HepG2 (cell line): Measurements from ENCODE around the gene SPDL1. TPM values are rescaled to one million over a fixed set of nuclear protein-coding genes. Genes with fewer than 3 reads are reported as not detected.

ENCODE experiments used
- ATAC-seq: fragments of 200-7000 bp; cut with Tn5 transposase; 3 replicates; pipeline ENCODE4 v1.9.1; 2020; ENCODE audit warnings: mild to moderate bottlenecking, moderate library complexity
- BruUV-seq: library from RNA; stranded (reverse); fragments of 400-500 nt; replicated peaks from 2 replicates; lab custom pipeline; 2021; lab: Mats Ljungman, UMichigan
- CTCF ChIA-PET: fragments of 300-600 bp; formaldehyde crosslinking; extraction: SDS; loops from one replicate; lab custom pipeline; 2021; ENCODE audit warnings: low total read pairs, inconsistent platforms, low intra/inter-chr PET ratio; lab: Yijun Ruan, JAX
- POLR2A ChIA-PET: fragments of 350-600 bp; sonication (Branson Sonifier 250); formaldehyde crosslinking; loops from one replicate; lab custom pipeline; 2020; ENCODE audit warnings: antibody characterized with exemption, inconsistent platforms; lab: Yijun Ruan, JAX
- DNase-seq: peaks from one replicate; pipeline ENCODE4 v3.0.0-alpha.2; 2015; ENCODE audit warnings: low spot score
- FAIRE-seq: peaks from 3 replicates; lab custom pipeline; 2011; peaks lifted over from hg19 to GRCh38; lab: Jason Lieb, UNC
- H2AFZ ChIP-seq: one replicate; pipeline ENCODE4 v1.6.1; 2011; ENCODE audit warnings: low read length, inconsistent platforms
- H3K27ac ChIP-seq: fragments of 300-600 bp; 3 replicates; pipeline ENCODE4 v1.8.0; 2011; ENCODE audit warnings: mixed run types, mild to moderate bottlenecking, mixed read lengths, low read length, inconsistent platforms; ENCODE audit not compliant: insufficient read depth; ENCODE audit errors: extremely low read length
- H3K27me3 ChIP-seq, 2 experiments: fragments of 200-600 bp in 1 of 2; 2 replicates in 1 of 2; 3 replicates in 1 of 2; pipeline versions ENCODE4 v1.6.0 to v1.8.0; 2011; ENCODE audit warnings: low read length in 2 of 2, mild to moderate bottlenecking in 2 of 2, moderate library complexity in 2 of 2, inconsistent platforms in 1 of 2; ENCODE audit not compliant: insufficient read depth in 2 of 2, control insufficient read depth in 1 of 2
- H3K36me3 ChIP-seq, 2 experiments: fragments of 200-600 bp in 1 of 2; replicated peaks in 1 of 2; 2 replicates in 1 of 2; 3 replicates in 1 of 2; pipeline versions ENCODE4 v1.5.1 to v1.8.0; 2011; ENCODE audit warnings: low read length in 2 of 2, inconsistent platforms in 1 of 2; ENCODE audit not compliant: insufficient read depth in 2 of 2, control insufficient read depth in 1 of 2
- H3K4me1 ChIP-seq: 2 replicates; pipeline ENCODE4 v1.5.1; 2012; ENCODE audit warnings: low read length, inconsistent platforms; ENCODE audit not compliant: insufficient read depth
- H3K4me2 ChIP-seq: 2 replicates; pipeline ENCODE4 v1.6.0; 2011; ENCODE audit warnings: low read depth, low read length, inconsistent platforms
- H3K4me3 ChIP-seq, 3 experiments: fragments of 200-600 bp in 1 of 3; sonication (generic), shearing (Covaris generic) in 1 of 3; replicated peaks in 1 of 3; 2 replicates each; pipeline ENCODE4 v1.5.1; 2011 to 2016; ENCODE audit warnings: low read length in 3 of 3, inconsistent platforms in 2 of 3, low read depth in 2 of 3, mild to moderate bottlenecking in 2 of 3, control low read depth in 1 of 3, mixed read lengths in 1 of 3; ENCODE audit not compliant: insufficient read depth in 1 of 3
- H3K79me2 ChIP-seq: one replicate; pipeline ENCODE4 v1.6.1; 2011; ENCODE audit warnings: low read length, inconsistent platforms; ENCODE audit not compliant: insufficient read depth
- H3K9ac ChIP-seq: 2 replicates; pipeline ENCODE4 v1.6.0; 2011; ENCODE audit warnings: mild to moderate bottlenecking, low read depth, low read length, inconsistent platforms; ENCODE audit not compliant: insufficient read depth
- H3K9me3 ChIP-seq: 2 replicates; pipeline ENCODE4 v1.5.1; 2012; ENCODE audit warnings: mild to moderate bottlenecking, low read length
- H4K20me1 ChIP-seq: 2 replicates; pipeline ENCODE4 v1.6.0; 2011; ENCODE audit warnings: inconsistent platforms, mild to moderate bottlenecking, low read length, moderate library complexity; ENCODE audit not compliant: insufficient read depth
- ELF1 ChIP-seq: sonication (generic); formaldehyde crosslinking; IDR thresholded peaks from 2 replicates; pipeline ENCODE4 v1.4.0; 2020; ENCODE audit warnings: missing genetic modification reagents
- NFYC ChIP-seq: IDR thresholded peaks from 2 replicates; pipeline ENCODE4 v1.6.1; 2016; ENCODE audit warnings: missing genetic modification reagents, missing compliant biosample characterization
- TBL1XR1 ChIP-seq: fragments of 150-350 bp; IDR thresholded peaks from 2 replicates; pipeline ENCODE4 v1.6.1; 2014; ENCODE audit warnings: borderline replicate concordance, low read length; ENCODE audit not compliant: partially characterized antibody
- YEATS4 ChIP-seq: sonication (generic); formaldehyde crosslinking; IDR thresholded peaks from 2 replicates; pipeline ENCODE4 v1.4.0; 2020; ENCODE audit warnings: missing genetic modification reagents, borderline replicate concordance
- WGBS: methylation state at CpG from one replicate; pipeline ENCODE4 v1.1.6; 2017; ENCODE audit warnings: low lambda C conversion rate; 5-methylcytosine and 5-hydroxymethylcytosine counted together
- in situ Hi-C: cut with HindIII; loops from 2 replicates; pipeline ENCODE4 v1.10.0; 2017; ENCODE audit warnings: low pct_unique_long_range_greater_than_20kb; ENCODE audit not compliant: extremely low pct_ligation_motif_present
- intact Hi-C: fragments of 100-400 bp; cut with micrococcal nuclease; formaldehyde crosslinking; loops from one replicate; pipeline ENCODE4 v1.10.0; 2022; ENCODE audit not compliant: unreplicated experiment
- polyA plus RNA-seq, 8 experiments: library from polyadenylated mRNA; depleted of rRNA in 3 of 8; stranded (reverse) in 7 of 8; unstranded in 1 of 8; fragments of >200 nt; fragmentation: Illumina TruSeq in 4 of 8; extraction: Trizol in 4 of 8; gene quantifications; 2 replicates each; pipeline versions ENCODE4 v1.2.1 to v1.2.3, GENCODE V29; 2011 to 2016; ENCODE audit warnings: low read depth in 4 of 8, missing spikeins in 1 of 8, mixed read lengths in 1 of 8; ENCODE audit not compliant: insufficient read depth in 1 of 8
- total RNA-seq, 5 experiments: library from RNA; depleted of rRNA; stranded (reverse); fragments of >200 nt; fragmentation: Illumina TruSeq; extraction: Trizol; gene quantifications; 2 replicates each; pipeline ENCODE4 v1.2.3, GENCODE V29; 2016; ENCODE audit warnings: low read depth in 1 of 5
- TF ChIP-seq, protein P1 (sequence below): sonication (generic); formaldehyde crosslinking; IDR thresholded peaks from 2 replicates; pipeline ENCODE4 v1.4.0; 2020; ENCODE audit warnings: missing genetic modification reagents
- TF ChIP-seq, protein P2 (sequence below): sonication (generic); formaldehyde crosslinking; IDR thresholded peaks from 2 replicates; pipeline ENCODE4 v1.5.0; 2020; ENCODE audit warnings: mild to moderate bottlenecking, missing genetic modification reagents

Gene SPDL1
- total and polyA plus RNA-seq, 2 of the 13 experiments (the other 11 are each of a cell fraction or from before 2014, with no cell fraction given) = 10.9 to 36.6 TPM

DNA sequence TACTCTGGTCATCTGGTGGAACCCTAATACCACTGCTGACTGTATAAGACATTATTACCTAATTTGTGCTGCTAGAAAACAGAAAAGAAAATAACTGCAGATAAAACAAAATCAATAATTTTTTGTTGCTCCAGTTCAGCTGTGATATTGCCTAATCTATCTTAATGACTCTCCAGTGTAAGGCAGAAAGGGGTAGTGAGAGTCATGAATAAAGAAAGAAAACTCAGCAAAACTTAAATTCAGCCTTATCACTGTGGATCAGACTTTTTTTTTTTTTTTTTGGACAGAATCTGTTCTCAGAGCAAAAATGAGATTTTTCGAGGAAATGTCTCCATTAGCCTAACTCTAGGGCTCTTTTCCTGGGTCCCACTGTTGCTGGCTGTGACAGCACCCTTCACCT lies 52.4 kb downstream of the SPDL1 start (continued):
- TF ChIP-seq, protein P1, sequence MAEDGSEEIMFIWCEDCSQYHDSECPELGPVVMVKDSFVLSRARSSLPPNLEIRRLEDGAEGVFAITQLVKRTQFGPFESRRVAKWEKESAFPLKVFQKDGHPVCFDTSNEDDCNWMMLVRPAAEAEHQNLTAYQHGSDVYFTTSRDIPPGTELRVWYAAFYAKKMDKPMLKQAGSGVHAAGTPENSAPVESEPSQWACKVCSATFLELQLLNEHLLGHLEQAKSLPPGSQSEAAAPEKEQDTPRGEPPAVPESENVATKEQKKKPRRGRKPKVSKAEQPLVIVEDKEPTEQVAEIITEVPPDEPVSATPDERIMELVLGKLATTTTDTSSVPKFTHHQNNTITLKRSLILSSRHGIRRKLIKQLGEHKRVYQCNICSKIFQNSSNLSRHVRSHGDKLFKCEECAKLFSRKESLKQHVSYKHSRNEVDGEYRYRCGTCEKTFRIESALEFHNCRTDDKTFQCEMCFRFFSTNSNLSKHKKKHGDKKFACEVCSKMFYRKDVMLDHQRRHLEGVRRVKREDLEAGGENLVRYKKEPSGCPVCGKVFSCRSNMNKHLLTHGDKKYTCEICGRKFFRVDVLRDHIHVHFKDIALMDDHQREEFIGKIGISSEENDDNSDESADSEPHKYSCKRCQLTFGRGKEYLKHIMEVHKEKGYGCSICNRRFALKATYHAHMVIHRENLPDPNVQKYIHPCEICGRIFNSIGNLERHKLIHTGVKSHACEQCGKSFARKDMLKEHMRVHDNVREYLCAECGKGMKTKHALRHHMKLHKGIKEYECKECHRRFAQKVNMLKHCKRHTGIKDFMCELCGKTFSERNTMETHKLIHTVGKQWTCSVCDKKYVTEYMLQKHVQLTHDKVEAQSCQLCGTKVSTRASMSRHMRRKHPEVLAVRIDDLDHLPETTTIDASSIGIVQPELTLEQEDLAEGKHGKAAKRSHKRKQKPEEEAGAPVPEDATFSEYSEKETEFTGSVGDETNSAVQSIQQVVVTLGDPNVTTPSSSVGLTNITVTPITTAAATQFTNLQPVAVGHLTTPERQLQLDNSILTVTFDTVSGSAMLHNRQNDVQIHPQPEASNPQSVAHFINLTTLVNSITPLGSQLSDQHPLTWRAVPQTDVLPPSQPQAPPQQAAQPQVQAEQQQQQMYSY (CRISPR knock-in tag) = no peak
- no peak for TF ChIP-seq ELF1 (CRISPR knock-in tag)

DNA sequence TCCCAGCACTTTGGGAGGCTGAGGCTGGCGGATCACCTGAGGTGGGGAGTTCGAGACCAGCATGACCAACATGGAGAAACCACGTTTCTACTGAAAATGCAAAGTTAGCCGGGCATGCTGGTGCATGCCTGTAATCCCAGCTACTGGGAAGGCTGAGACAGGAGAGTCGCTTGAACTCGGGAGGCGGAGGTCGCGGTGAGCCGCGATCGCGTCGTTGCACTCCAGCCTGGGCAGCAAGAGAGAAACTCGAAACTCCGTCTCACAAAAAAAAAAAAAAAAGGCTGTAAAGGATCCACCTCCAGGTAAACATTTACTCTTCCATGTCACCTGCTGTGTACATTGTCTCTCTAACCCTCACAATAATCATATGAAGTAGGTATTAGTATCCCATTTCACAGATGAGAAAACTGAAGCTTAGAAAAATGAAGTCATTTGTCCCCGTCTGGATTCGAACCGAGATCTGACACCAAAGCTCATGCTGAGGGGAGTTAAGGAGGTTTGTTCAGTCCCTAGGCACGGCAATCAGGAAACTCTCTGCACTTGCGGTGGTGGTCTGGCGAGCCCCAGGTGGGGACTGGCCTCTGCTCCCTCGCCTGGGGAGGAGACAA lies 53.0 kb downstream of the SPDL1 start:
- H3K27me3 ChIP-seq = no peaks in the 10 kb centered on the region; a peak in 2 of 5 replicates
- no peaks in the 10 kb centered on the region for H3K9me3 ChIP-seq
- H3K4me1 ChIP-seq = no peaks in the 10 kb centered on the region
- H3K36me3 ChIP-seq = no peaks in the 10 kb centered on the region
- no peaks in the 10 kb centered on the region for H3K79me2 ChIP-seq
- TF ChIP-seq TBL1XR1 (no peak), YEATS4 (CRISPR knock-in tag) (no peak), NFYC (no peak)
- TF ChIP-seq, protein P2, sequence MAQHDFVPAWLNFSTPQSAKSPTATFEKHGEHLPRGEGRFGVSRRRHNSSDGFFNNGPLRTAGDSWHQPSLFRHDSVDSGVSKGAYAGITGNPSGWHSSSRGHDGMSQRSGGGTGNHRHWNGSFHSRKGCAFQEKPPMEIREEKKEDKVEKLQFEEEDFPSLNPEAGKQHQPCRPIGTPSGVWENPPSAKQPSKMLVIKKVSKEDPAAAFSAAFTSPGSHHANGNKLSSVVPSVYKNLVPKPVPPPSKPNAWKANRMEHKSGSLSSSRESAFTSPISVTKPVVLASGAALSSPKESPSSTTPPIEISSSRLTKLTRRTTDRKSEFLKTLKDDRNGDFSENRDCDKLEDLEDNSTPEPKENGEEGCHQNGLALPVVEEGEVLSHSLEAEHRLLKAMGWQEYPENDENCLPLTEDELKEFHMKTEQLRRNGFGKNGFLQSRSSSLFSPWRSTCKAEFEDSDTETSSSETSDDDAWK (CRISPR knock-in tag) = no peak
- intact Hi-C loops = no loop called here
- ChIA-PET POLR2A (no interaction called here), CTCF (no interaction called here)
- H4K20me1 ChIP-seq = no peaks in the 10 kb centered on the region
- H3K4me3 ChIP-seq = no peak overlapping the region
- DNase-seq = no peak
- H2AFZ ChIP-seq = no peak overlapping the region
- in situ Hi-C loops = no loop called here
- ATAC-seq = no peak
- no peak overlapping the region for H3K9ac ChIP-seq
- no peak overlapping the region for H3K4me2 ChIP-seq
- WGBS = 61% methylated on average over 20 of the region's 23 CpGs
- BruUV-seq = no TSS peak
- no peak overlapping the region for H3K27ac ChIP-seq
- FAIRE-seq = no peak
